IMR-90 (cell line): ENCODE measurements around the gene MDH1. TPM values are rescaled to one million over a fixed set of nuclear protein-coding genes. Genes with fewer than 3 reads are reported as not detected.

ENCODE experiments used
- ATAC-seq: fragments of 200-7000 bp; cut with Tn5 transposase; 2 replicates; pipeline ENCODE4 v1.9.1; 2020; ENCODE audit warnings: low read depth, mild to moderate bottlenecking, moderate library complexity
- BruUV-seq: library from RNA; stranded (reverse); fragments of 400-500 nt; replicated peaks from 2 replicates; lab custom pipeline; 2021; lab: Mats Ljungman, UMichigan
- CTCF ChIA-PET: fragments of 300-600 bp; formaldehyde crosslinking; extraction: SDS; loops from one replicate; lab custom pipeline; 2021; ENCODE audit warnings: antibody characterized with exemption; lab: Yijun Ruan, JAX
- POLR2A ChIA-PET: fragments of 300-600 bp; sonication (Branson Sonifier 250); formaldehyde crosslinking; loops from one replicate; lab custom pipeline; 2022; ENCODE audit warnings: antibody characterized with exemption; ENCODE audit not compliant: unreplicated experiment; lab: Charles Lee
- DNase-seq: peaks from one replicate; pipeline ENCODE4 v3.0.0; 2013
- H2AFZ ChIP-seq: replicated peaks from 2 replicates; pipeline ENCODE3; 2013; ENCODE audit warnings: low read length, mild to moderate bottlenecking; ENCODE audit not compliant: poor library complexity
- H2AK5ac ChIP-seq: 2 replicates; pipeline ENCODE4 v1.6.1; 2013; ENCODE audit warnings: low read depth, low read length, inconsistent platforms
- H2AK9ac ChIP-seq: replicated peaks from 2 replicates; pipeline ENCODE3; 2013; ENCODE audit warnings: mild to moderate bottlenecking, low read depth, low read length, moderate library complexity; ENCODE audit not compliant: poor library complexity
- H2BK120ac ChIP-seq: 2 replicates; pipeline ENCODE4 v1.6.1; 2013; ENCODE audit warnings: low read depth, low read length, inconsistent platforms
- H2BK15ac ChIP-seq: 3 replicates; pipeline ENCODE4 v1.6.1; 2013; ENCODE audit warnings: low read depth, low read length, inconsistent platforms
- H2BK20ac ChIP-seq: 2 replicates; pipeline ENCODE4 v1.6.1; 2013; ENCODE audit warnings: low read depth, mild to moderate bottlenecking, inconsistent platforms, low read length, moderate library complexity
- H2BK5ac ChIP-seq: 2 replicates; pipeline ENCODE4 v1.6.1; 2013; ENCODE audit warnings: mild to moderate bottlenecking, low read depth, low read length, inconsistent platforms; ENCODE audit not compliant: poor library complexity, severe bottlenecking
- H3K14ac ChIP-seq: replicated peaks from 2 replicates; pipeline ENCODE4 v1.6.1; 2013; ENCODE audit warnings: low read depth, low read length, inconsistent platforms
- H3K18ac ChIP-seq: 2 replicates; pipeline ENCODE4 v1.6.1; 2013; ENCODE audit warnings: low read depth, low read length, control low read depth
- H3K23ac ChIP-seq: 2 replicates; pipeline ENCODE4 v1.6.1; 2013; ENCODE audit warnings: low read depth, low read length, inconsistent platforms
- H3K27ac ChIP-seq: 2 replicates; pipeline ENCODE4 v1.5.1; 2013; ENCODE audit warnings: mild to moderate bottlenecking, control low read depth, low read length; ENCODE audit not compliant: insufficient read depth
- H3K27me3 ChIP-seq: 2 replicates; pipeline ENCODE4 v1.6.1; 2013; ENCODE audit warnings: low read length; ENCODE audit not compliant: control insufficient read depth, insufficient read depth
- H3K36me3 ChIP-seq: 2 replicates; pipeline ENCODE4 v1.6.1; 2013; ENCODE audit warnings: low read length, mixed read lengths; ENCODE audit not compliant: control insufficient read depth, insufficient read depth
- H3K4ac ChIP-seq: 2 replicates; pipeline ENCODE4 v1.6.1; 2013; ENCODE audit warnings: low read depth, low read length, inconsistent platforms
- H3K4me1 ChIP-seq: 2 replicates; pipeline ENCODE4 v1.6.1; 2013; ENCODE audit warnings: low read length, mixed read lengths; ENCODE audit not compliant: control insufficient read depth, insufficient read depth
- H3K4me2 ChIP-seq: 2 replicates; pipeline ENCODE4 v1.6.1; 2013; ENCODE audit warnings: low read depth, mild to moderate bottlenecking, control low read depth, low read length, moderate library complexity
- H3K4me3 ChIP-seq: 2 replicates; pipeline ENCODE4 v1.5.1; 2013; ENCODE audit warnings: low read depth, mild to moderate bottlenecking, control low read depth, low read length, moderate library complexity; ENCODE audit not compliant: insufficient read depth
- H3K56ac ChIP-seq: 2 replicates; pipeline ENCODE4 v1.6.1; 2013; ENCODE audit warnings: low read length, inconsistent platforms; ENCODE audit not compliant: insufficient read depth; ENCODE audit errors: extremely low read depth
- H3K79me1 ChIP-seq, 2 experiments: 2 replicates each; pipeline ENCODE4 v1.6.1; 2013; ENCODE audit warnings: low read length in 2 of 2, inconsistent platforms in 1 of 2, low read depth in 1 of 2
- H3K9ac ChIP-seq: 2 replicates; pipeline ENCODE4 v1.6.1; 2013; ENCODE audit warnings: low read depth, low read length, control low read depth
- H3K9me1 ChIP-seq: 2 replicates; pipeline ENCODE4 v1.6.1; 2013; ENCODE audit warnings: low read length, inconsistent platforms; ENCODE audit not compliant: insufficient read depth
- H3K9me3 ChIP-seq: 2 replicates; pipeline ENCODE4 v1.6.1; 2013; ENCODE audit warnings: low read length; ENCODE audit not compliant: control insufficient read depth, insufficient read depth
- H4K20me1 ChIP-seq: 2 replicates; pipeline ENCODE4 v1.6.1; 2013; ENCODE audit warnings: low read length, inconsistent platforms; ENCODE audit not compliant: insufficient read depth
- H4K5ac ChIP-seq: 2 replicates; pipeline ENCODE4 v1.6.1; 2013; ENCODE audit warnings: mild to moderate bottlenecking, low read depth, low read length, control low read depth
- H4K8ac ChIP-seq, 2 experiments: 2 replicates each; pipeline ENCODE4 v1.6.1; 2013; ENCODE audit warnings: low read depth in 2 of 2, low read length in 2 of 2, control low read depth in 1 of 2, inconsistent platforms in 1 of 2
- H4K91ac ChIP-seq: 2 replicates; pipeline ENCODE4 v1.6.1; 2013; ENCODE audit warnings: low read depth, low read length, inconsistent platforms; ENCODE audit not compliant: insufficient read depth
- BHLHE40 ChIP-seq: fragments of 150-350 bp; IDR thresholded peaks from 2 replicates; pipeline ENCODE4 v1.6.1; 2016; ENCODE audit warnings: mild to moderate bottlenecking, low read depth, low read length
- CHD1 ChIP-seq: IDR thresholded peaks from 2 replicates; pipeline ENCODE4 v1.6.1; 2012; ENCODE audit warnings: low read depth, low read length, improper control_type of control experiment
- FOS ChIP-seq: fragments of 150-350 bp; IDR thresholded peaks from 2 replicates; pipeline ENCODE4 v1.6.1; 2016; ENCODE audit warnings: low read depth, low read length
- MAFK ChIP-seq: IDR thresholded peaks from 2 replicates; pipeline ENCODE4 v1.6.1; 2012; ENCODE audit warnings: low read depth, low read length, improper control_type of control experiment
- MAZ ChIP-seq: IDR thresholded peaks from 2 replicates; pipeline ENCODE4 v1.6.1; 2012; ENCODE audit warnings: low read depth, mild to moderate bottlenecking, low read length, improper control_type of control experiment, moderate library complexity, borderline replicate concordance
- RFX5 ChIP-seq: IDR thresholded peaks from 2 replicates; pipeline ENCODE4 v1.8.0; 2012; ENCODE audit warnings: low read depth, mild to moderate bottlenecking, low read length, moderate library complexity
- WGBS, 2 experiments: methylation state at CpG; one replicate each; pipeline versions ENCODE4 v1.1.5 to v1.1.7; 2013; ENCODE audit warnings: missing lambda C conversion rate in 2 of 2; ENCODE audit not compliant: insufficient read length in 1 of 2; ENCODE audit errors: extremely low coverage in 2 of 2; 5-methylcytosine and 5-hydroxymethylcytosine counted together
- dilution Hi-C: fragments of 300-500 bp; cut with HindIII; formaldehyde crosslinking; loops from one replicate; pipeline ENCODE4 v1.14.3; 2018; ENCODE audit warnings: low sequenced_read_pairs; ENCODE audit not compliant: unreplicated experiment
- in situ Hi-C: fragments of 300-500 bp; cut with MboI; formaldehyde crosslinking; loops from 3 replicates; pipeline ENCODE4 v1.14.3; 2019; ENCODE audit warnings: low sequenced_read_pairs, inconsistent platforms, mixed read lengths
- intact Hi-C: fragments of 100-400 bp; cut with micrococcal nuclease; formaldehyde crosslinking; loops from 2 replicates; pipeline ENCODE4 v1.10.0; 2022
- polyA plus RNA-seq, 3 experiments: library from polyadenylated mRNA; depleted of rRNA; stranded (reverse); fragments of >200 nt; gene quantifications; 2 replicates each; pipeline ENCODE4 v1.2.3, GENCODE V29; 2012; ENCODE audit warnings: low replicate concordance in 1 of 3
- total RNA-seq: library from RNA; depleted of rRNA; stranded (reverse); fragments of >200 nt; gene quantifications from 2 replicates; pipeline ENCODE4 v1.2.3, GENCODE V29; 2012
- TF ChIP-seq, protein P1 (sequence below): conservative IDR thresholded peaks from 2 replicates; pipeline ENCODE4 v1.5.1; 2012; ENCODE audit warnings: mild to moderate bottlenecking, low read depth, low read length, improper control_type of control experiment
- TF ChIP-seq, protein P2 (sequence below): fragments of 150-350 bp; IDR thresholded peaks from 2 replicates; pipeline ENCODE4 v1.6.1; 2016; ENCODE audit warnings: low read depth, mild to moderate bottlenecking, low read length, moderate library complexity, borderline replicate concordance
- TF ChIP-seq, protein P3 (sequence below): fragments of 150-350 bp; IDR thresholded peaks from 2 replicates; pipeline ENCODE4 v1.6.1; 2017; ENCODE audit warnings: mild to moderate bottlenecking, antibody characterized with exemption, low read length, low read depth

The MDH1 gene
- total and polyA plus RNA-seq, 2 of the 4 experiments (the other 2 are of a cell fraction) = 195 to 248 TPM

GRCh38 chr2:63627866-63628265, 39.1 kb downstream of the MDH1 start:
- POLR2A ChIA-PET = no interaction called here
- Histone ChIP-seq H3K4me1 (no peaks in the 10 kb centered on the region), H3K36me3 (no peaks in the 10 kb centered on the region), H2AFZ (no peak overlapping the region), H3K23ac (no peak overlapping the region), H3K14ac (no peak overlapping the region), H3K27ac (no peak overlapping the region), H3K9ac (no peak overlapping the region), H2AK5ac (no peak overlapping the region), H2BK15ac (no peak overlapping the region), H3K9me3 (peaks cover 2% of the 10 kb centered on the region; the same call in 1 of the 2 replicates), H2BK120ac (no peak overlapping the region), H4K91ac (no peak overlapping the region), H3K79me1 (no peaks in the 10 kb centered on the region), H4K8ac (no peak overlapping the region), H3K4ac (no peak overlapping the region), H4K20me1 (no peaks in the 10 kb centered on the region), H2BK20ac (no peak overlapping the region), H3K4me3 (no peak overlapping the region), H3K27me3 (no peaks in the 10 kb centered on the region; the same call in 1 of the 2 replicates), H3K4me2 (no peak overlapping the region), H3K56ac (no peak overlapping the region), H2BK5ac (no peak overlapping the region), H3K9me1 (no peaks in the 10 kb centered on the region), H4K5ac (no peak overlapping the region), H3K18ac (no peak overlapping the region), H2AK9ac (no peak overlapping the region)
- 92% methylated on average over 6 of the region's 15 CpGs; no CpG with 5 or more reads in 1 of the 2 experiments for WGBS, 2 experiments
- CTCF ChIA-PET = interaction anchor here (0.6 kb wide), 1 partner anchor 143 kb away, joined by 3 read pairs; no protein-coding TSS in a partner anchor
- DNase-seq (no peak), ATAC-seq (no peak)
- in situ Hi-C loops = no loop called here
- intact Hi-C loops = no loop called here
- TF ChIP-seq, protein P1, sequence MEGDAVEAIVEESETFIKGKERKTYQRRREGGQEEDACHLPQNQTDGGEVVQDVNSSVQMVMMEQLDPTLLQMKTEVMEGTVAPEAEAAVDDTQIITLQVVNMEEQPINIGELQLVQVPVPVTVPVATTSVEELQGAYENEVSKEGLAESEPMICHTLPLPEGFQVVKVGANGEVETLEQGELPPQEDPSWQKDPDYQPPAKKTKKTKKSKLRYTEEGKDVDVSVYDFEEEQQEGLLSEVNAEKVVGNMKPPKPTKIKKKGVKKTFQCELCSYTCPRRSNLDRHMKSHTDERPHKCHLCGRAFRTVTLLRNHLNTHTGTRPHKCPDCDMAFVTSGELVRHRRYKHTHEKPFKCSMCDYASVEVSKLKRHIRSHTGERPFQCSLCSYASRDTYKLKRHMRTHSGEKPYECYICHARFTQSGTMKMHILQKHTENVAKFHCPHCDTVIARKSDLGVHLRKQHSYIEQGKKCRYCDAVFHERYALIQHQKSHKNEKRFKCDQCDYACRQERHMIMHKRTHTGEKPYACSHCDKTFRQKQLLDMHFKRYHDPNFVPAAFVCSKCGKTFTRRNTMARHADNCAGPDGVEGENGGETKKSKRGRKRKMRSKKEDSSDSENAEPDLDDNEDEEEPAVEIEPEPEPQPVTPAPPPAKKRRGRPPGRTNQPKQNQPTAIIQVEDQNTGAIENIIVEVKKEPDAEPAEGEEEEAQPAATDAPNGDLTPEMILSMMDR = no peak
- TF ChIP-seq BHLHE40 (no peak), CHD1 (no peak), RFX5 (no peak), FOS (no peak), MAZ (no peak), MAFK (no peak)
- TF ChIP-seq, protein P2, sequence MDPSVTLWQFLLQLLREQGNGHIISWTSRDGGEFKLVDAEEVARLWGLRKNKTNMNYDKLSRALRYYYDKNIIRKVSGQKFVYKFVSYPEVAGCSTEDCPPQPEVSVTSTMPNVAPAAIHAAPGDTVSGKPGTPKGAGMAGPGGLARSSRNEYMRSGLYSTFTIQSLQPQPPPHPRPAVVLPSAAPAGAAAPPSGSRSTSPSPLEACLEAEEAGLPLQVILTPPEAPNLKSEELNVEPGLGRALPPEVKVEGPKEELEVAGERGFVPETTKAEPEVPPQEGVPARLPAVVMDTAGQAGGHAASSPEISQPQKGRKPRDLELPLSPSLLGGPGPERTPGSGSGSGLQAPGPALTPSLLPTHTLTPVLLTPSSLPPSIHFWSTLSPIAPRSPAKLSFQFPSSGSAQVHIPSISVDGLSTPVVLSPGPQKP = no peak
- TF ChIP-seq, protein P3, sequence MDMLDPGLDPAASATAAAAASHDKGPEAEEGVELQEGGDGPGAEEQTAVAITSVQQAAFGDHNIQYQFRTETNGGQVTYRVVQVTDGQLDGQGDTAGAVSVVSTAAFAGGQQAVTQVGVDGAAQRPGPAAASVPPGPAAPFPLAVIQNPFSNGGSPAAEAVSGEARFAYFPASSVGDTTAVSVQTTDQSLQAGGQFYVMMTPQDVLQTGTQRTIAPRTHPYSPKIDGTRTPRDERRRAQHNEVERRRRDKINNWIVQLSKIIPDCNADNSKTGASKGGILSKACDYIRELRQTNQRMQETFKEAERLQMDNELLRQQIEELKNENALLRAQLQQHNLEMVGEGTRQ = no peak
- no TSS peak for BruUV-seq
- dilution Hi-C loops = no loop called here
